H1 (cell line): Measurements from ENCODE around the gene RPUSD3. TPM values are rescaled to one million over a fixed set of nuclear protein-coding genes. Genes with fewer than 3 reads are reported as not detected.
A peak's percentile ranks its signal among the peaks of the same experiment; 100 is the strongest.

Source experiments
- CHD1 ChIP-seq: IDR thresholded peaks from 2 replicates; pipeline ENCODE4 v1.6.1; 2012; ENCODE audit warnings: low read depth, low read length, improper control_type of control experiment
- PHF8 ChIP-seq: fragments of 200-600 bp; sonication (generic); conservative IDR thresholded peaks from 2 replicates; pipeline ENCODE4 v1.7.1; 2012; ENCODE audit warnings: low read depth, mild to moderate bottlenecking, inconsistent platforms, low read length, moderate library complexity
- RAD21 ChIP-seq, 2 experiments: IDR thresholded peaks in 1 of 2; conservative IDR thresholded peaks in 1 of 2; 2 replicates each; pipeline ENCODE4 v1.6.1; 2011; ENCODE audit warnings: low read depth in 2 of 2, low read length in 2 of 2, improper control_type of control experiment in 1 of 2, inconsistent platforms in 1 of 2, mild to moderate bottlenecking in 1 of 2, moderate library complexity in 1 of 2
- RBBP5 ChIP-seq: IDR thresholded peaks from 2 replicates; pipeline ENCODE4 v1.7.1; 2012; ENCODE audit warnings: low read depth, mild to moderate bottlenecking, inconsistent platforms, low read length, moderate library complexity, borderline replicate concordance
- SAP30 ChIP-seq: fragments of 300-600 bp; sonication (generic); IDR thresholded peaks from 2 replicates; pipeline ENCODE4 v1.7.1; 2012; ENCODE audit warnings: low read length, moderate library complexity, mild to moderate bottlenecking, inconsistent platforms; ENCODE audit not compliant: insufficient read depth, insufficient replicate concordance
- USF2 ChIP-seq: IDR thresholded peaks from 2 replicates; pipeline ENCODE4 v1.6.1; 2011; ENCODE audit warnings: low read length, improper control_type of control experiment
- polyA plus RNA-seq, 7 experiments: library from polyadenylated mRNA; depleted of rRNA in 3 of 7; stranded (reverse) in 5 of 7; unstranded in 2 of 7; fragments of >200 nt in 5 of 7; fragments of 200-250 nt in 2 of 7; gene quantifications; 1 replicate in 5 of 7; 2 replicates in 1 of 7; 4 replicates in 1 of 7; pipeline versions ENCODE4 v1.2.1 to v1.2.3, GENCODE V29; 2011 to 2013; ENCODE audit warnings: missing spikeins in 2 of 7, mixed read lengths in 2 of 7
- total RNA-seq: library from RNA; stranded (reverse); fragmentation: NEBNext Ultra II Directional; extraction: Animal tissue kit (Norgen Biotek cat#: 25700); gene quantifications from 2 replicates; pipeline ENCODE4 v1.2.1, GENCODE V29; 2021

RPUSD3 gene
- total and polyA plus RNA-seq, 2 of the 8 experiments (the other 6 are each of a cell fraction or from before 2014, with no cell fraction given): 68.4 to 154 TPM

- TF ChIP-seq SAP30: no peak
- TF ChIP-seq CHD1: no peak
- TF ChIP-seq RAD21 (IDR thresholded peaks at IDR 0.05 in 1 of 2, conservative IDR thresholded peaks at IDR 0.05 in 1 of 2; ENCODE audit: low read depth in 2 of 2, low read length in 2 of 2): peak; percentile 67 to 76
- TF ChIP-seq PHF8: no peak
- TF ChIP-seq USF2: peak; percentile 28; the same call in 1 of the 2 replicates
- no peak for TF ChIP-seq RBBP5
- TF ChIP-seq, all 59 proteins: peak for 4
Observed at GRCh38 chr3:9826815-9827573, 16.8 kb downstream of the RPUSD3 start (continued).
